ENCODE data around the gene ARHGAP31.

Gene ARHGAP31

DNA sequence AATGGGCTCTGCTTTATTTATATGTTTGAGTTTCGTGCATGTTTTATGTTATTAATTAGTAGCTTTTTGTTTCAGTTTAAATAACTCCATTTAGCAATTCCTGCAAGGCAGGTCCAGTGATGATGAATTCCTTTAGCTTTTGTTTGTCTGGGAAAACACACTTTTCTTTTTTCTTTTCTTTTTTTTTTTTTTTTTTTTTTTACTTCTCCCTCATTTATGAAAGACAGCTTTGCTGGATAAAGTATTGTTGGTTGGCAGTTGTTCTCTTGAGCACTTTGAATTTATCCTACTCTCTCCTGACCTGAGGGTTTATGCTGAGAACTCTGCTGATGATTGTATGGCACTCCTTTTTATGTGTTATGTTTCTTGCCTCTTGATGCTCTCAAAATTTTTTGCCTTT is 133.5 kb downstream of the ARHGAP31 start:
- FAIRE-seq = no peak

DNA sequence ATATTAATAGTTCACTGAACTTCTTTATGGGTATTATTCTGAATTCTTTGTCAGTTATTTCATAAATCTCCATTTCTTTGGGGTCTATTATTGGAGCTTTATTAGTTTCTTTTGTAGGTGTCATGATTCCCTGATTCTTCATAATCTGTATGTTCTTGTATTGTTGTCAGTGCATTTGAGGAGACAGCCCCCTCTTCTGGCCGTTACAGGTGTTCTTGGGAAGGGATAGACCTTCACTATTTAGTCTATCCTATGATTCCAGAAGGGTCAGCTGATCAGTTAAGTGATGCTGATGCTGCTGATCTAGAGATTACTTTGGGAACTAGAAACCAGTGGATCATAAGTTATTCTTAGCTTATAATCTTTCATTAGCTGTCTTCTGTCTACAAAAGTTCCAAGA is 134.4 kb downstream of the ARHGAP31 start:
- no peak for DNase-seq (ENCODE audit: insufficient read length, low spot score)
- FAIRE-seq = no peak

More for the DNA sequence above, 133.5 kb downstream of the ARHGAP31 start:
- DNase-seq (ENCODE audit: insufficient read length, low spot score) = no peak

DNA sequence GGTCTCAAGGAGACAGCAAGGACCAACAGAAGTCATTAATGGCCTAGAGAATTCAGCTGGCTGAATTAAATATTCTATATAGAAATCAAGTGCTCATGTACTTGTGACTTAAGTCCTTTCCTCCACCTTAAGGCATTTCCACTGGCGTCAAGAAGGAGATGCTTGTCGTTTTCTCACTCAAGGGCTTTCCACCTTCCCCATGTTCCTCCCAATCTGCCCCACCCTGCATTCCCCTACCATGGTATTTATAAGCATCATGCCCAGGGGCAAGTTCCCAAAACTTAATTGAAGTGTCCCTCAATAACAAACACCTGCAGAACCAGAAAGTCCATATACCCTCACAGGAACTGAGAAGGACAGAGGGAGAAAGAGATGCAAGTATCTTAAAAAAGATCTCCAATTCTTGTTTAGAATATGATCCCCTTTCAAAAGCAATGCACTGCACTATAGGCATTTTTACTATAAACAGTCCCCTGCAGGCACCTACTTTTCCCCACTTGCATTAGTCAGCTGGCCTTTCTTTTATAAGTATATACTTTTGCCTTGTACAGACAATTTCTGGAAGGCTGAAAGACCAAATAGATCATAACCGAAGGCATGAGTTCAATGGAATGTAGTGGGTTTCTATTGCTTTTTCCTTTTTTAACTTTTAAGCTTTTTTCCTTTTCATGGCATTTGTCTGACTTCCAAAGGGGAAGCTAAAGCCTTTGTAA is 139.6 kb downstream of the ARHGAP31 start:
- no peak for FAIRE-seq
- DNase-seq (ENCODE audit: insufficient read length, low spot score) = no peak

DNA sequence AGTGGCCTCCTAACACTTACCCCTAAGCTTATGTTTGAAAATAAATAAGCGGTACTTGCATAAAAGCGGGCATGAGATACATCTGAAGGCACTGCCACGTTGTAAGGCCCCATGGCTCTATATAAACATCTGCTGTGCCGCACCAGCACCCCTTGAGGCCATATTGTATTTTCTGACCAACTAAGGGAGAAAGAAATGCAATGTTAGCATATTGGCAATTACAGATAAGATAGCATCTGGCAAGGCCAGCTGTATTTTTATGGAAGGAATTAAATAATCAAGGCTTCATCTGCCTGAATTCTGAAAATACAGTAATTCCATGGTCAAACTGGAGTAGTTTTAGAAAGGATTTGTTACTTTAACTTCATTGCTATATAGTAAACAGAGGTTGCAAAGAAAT is 140.5 kb downstream of the ARHGAP31 start:
- FAIRE-seq (no peak), DNase-seq (ENCODE audit: insufficient read length, low spot score) (no peak)

DNA sequence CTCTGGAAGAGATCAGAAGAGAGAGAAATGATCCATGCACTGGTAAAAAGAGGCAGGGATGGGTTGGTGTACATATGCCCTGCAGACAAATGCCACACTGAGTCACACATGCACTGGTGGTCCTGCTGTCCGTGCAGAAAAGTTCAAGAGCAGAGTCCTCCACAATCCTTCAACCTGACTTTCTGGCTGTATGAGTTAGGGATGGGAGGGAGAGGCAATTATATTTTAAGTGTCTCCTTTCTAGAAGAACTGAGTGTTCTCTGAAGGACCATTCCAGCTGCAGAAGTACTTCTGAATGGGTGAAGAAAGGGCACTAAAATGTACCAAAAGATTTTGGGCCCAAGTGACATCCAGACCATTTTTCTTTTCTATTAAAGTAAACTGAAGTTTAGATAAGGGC is 142.8 kb downstream of the ARHGAP31 start:
- FAIRE-seq (no peak), DNase-seq (ENCODE audit: insufficient read length, low spot score) (no peak)

DNA sequence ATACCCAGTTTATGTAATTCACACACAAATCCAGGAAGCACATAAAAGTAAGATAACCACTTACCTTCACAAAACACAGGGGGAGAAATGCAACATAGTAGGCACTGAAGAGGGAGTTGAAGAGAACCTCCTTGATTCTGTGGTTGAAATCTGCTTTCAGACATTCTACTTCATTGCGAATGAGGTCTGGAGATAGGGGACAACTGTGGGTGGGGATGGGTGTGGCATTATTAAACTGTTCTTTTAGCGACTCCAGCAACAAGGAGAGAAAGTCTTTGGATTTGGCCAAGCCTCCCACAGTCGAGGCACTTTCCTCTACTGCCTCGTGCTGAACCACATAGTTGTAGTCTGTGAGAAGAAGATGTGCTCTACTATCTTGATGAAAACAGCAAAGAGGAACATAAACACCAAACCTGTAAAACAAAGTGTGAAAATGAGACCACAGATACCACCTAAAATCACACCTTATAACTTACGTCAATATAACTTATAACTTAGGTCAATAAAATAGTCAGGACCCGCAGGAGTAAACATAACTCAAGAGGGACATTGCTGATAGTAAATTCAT is 143.6 kb downstream of the ARHGAP31 start:
- DNase-seq (ENCODE audit: insufficient read length, low spot score) (no peak), FAIRE-seq (no peak)

DNA sequence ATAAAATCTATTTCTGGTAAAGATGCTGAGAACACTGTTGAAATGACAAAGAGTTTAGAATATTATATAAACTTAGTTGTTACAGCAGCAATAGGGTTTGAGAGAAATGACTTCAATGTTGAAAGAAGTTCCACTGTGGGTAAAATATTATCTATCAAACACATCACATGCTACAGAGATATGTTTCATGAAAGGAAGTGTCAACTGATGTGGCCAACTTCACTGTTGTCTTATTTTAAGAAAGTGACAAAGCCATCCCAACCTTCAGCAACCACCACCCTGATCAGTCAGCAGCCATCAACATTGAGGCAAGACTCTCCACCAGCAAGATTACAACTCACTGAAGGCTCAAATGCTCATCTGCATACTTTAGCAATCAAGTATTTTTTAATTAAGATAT is 149.0 kb downstream of the ARHGAP31 start:
- FAIRE-seq (no peak), DNase-seq (ENCODE audit: insufficient read length, low spot score) (no peak)

DNA sequence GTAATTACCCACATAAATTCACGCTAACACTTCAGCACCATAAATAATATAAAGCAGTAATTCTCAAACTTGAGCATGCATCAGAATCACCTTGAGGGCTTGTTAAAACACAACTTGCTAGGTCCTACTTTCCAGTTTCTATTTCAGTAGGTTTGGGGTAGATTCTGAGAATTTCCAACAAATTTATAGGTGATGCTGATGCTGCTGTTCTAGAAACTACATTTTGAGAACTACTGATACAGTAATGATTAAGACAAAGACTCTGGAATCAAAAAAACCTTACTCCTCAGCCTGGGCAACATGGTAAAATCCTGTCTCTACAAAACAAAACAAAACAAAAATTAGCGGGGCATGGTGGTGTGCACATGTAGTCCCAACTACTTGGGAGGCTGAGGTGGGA is 150.4 kb downstream of the ARHGAP31 start:
- DNase-seq (ENCODE audit: insufficient read length, low spot score) (no peak), FAIRE-seq (no peak)

DNA sequence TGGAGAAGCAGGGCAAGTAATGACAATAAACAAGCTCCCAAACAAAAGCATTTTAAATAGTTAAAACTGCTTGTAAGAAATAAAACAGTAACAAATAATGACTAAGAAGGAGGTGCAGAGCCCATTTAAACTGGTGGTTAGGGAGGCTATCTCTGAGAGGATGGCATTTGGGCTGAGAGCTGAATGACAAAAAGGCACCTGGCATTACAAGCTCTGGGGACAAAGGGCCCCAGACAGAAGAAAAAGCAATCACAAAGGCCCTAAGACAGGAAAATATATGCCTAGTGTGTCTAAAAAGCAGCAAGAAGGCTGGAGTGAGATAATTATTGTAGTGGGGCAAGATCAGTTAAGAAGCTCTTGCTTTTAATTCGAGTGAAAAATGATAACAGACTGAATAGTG is 159.6 kb downstream of the ARHGAP31 start:
- DNase-seq (ENCODE audit: insufficient read length, low spot score) = no peak
- FAIRE-seq = no peak

DNA sequence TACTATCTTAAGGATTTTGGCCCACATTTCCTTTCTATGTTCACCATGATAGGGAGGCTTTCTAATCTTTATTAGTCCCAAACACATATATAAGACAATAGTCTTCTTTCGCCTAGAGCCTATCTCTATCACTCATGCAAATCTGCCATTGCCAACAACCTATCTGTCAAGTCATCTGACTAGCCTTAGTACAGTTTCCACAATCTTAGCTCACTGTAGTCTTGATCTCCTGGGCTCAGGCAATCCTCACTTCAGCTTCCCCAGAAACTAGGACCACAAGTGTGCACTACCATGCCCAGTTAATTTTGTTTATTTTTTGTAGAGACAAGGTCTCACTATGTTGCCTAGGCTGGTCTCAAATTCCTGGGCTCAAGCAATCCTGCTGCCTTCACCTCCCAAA is 162.3 kb downstream of the ARHGAP31 start:
- DNase-seq (ENCODE audit: insufficient read length, low spot score) (no peak), FAIRE-seq (no peak)

DNA sequence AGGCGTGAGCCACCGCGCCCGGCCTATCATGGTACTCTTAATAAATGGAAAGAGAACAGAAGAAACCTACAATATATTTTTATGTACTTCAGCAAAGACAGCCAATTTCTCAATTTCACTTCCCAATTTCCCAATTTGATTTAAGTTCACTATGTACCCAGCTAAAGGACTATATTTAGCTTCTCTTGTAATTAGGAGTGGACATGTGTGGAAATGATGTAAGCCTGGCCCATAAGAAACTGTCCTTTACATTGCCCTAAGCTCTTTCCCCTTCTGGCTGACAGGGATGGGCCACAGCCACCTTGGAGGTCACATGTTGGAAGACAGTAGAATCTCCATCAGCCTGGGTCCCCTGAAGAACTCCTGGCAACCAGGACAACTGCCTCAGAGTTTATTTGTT is 163.1 kb downstream of the ARHGAP31 start:
- no peak for FAIRE-seq
- no peak for DNase-seq (ENCODE audit: insufficient read length, low spot score)

DNA sequence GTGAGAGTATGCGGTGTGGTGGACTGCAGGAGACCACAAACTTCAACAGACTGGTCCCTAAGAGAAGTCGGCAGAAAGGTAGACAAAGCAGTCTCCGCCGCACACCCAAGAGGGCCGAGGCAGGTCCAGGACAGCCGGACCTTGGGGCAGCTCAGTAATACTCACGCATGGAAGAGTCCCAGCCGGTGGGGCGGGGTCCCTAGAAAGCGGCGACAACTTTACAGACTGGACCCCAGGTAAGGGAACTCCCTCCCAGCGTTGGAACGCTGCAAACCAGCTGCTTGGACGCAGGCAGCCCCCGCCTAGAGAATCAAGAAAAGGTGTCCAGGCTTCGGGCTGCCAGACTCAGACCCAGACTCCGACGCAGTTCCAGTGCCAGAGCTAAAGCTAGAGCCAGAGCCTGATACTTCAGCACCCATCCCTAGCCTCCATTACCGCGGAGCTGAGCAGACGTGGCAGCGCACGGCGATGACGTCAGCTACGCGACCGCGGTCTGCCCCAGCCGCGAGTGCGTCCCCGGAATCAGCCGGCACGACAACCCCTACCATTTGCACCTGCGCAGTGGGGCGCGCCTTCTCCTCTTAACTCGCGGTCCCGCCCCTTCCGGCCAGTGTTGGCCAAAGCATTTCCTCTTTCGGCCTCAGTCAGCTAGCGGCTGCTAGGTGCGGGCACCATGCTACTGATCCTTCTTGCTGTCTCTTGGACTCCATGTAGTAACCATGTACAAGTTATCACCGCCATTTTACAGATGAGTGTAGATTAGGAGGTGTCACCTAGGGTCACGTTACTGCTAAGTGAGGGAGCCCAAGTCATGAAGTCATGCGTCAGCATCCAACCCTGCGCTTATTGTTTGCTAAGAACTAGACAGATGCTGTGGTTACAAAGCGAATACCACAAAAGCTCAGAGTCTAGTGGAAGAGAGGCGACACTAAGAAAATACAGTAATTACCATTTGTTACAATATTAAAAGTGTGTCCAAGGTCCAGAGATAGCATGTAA is 169.3 kb downstream of the ARHGAP31 start, which contains the start of gene TMEM39A:
Gene TMEM39A (minus strand): TSS at position 445 of the 999 bp plus-strand sequence. CDS start 1,541 bp downstream, outside the sequence.
- DNase-seq (ENCODE audit: insufficient read length, low spot score) (peak; percentile 90), FAIRE-seq (peak; percentile 99)

DNA sequence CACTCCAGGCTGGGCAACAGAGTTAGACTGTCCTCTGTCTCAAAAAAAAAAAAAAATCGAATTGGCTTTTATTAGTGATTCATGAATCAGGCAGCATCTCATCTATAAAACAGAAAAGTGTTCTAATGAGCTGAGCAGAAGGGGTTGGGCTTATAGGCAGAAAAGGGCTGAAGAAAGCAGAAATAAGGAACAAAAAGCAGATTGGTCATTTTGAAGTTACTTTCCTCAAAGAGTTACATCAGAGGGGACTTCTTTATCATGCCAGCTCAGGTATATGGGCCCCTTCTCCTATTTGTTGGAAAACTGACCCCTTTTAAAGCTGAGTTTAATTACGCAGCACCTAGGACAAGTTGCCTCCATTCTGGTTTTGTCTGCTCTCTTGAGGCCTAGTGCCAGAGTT is 173.9 kb downstream of the ARHGAP31 start:
- DNase-seq (ENCODE audit: insufficient read length, low spot score) = no peak
- peak; percentile 14 for FAIRE-seq

DNA sequence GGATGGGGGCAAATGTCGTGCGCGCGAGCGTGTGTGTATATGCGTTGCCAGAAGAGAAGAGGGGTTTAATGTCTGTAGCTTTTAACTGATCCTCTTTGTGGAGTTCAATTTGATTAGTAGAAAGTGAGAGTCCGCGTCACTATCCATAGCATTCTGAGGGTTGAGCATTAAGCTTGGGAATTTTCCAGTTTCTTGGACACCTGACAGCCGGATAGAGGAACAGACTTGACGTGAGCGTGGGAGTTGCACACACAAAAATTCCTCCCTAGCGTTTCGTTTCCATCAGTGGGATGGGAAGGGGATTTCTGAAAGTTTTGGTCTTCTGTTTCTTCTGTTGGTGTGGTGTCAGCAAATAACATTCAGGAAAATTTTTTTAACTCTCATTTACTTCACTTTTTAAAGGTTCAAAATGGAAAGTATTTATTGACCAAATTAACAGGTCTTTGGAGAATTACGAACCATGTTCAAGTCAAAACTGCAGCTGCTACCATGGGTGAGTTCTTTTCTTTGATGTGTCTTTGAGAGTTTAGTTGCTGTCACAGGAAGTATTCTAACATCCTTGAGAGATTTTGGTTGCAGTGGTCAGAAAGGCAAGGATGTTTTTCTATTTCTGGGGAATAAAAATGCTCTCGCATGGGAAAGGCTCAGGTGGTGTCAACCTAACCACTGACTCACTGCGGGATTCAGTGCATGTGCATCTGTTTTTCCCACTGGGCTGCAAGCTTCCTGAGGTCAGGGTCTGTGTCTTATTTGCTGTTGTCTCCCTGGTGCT is 175.4 kb downstream of the ARHGAP31 start:
- DNase-seq (ENCODE audit: insufficient read length, low spot score) (no peak), FAIRE-seq (peak; percentile 86)

Data from GM19239 (cell line).